NCI-H524 treated with DMSO at 0.1 percent for 48 hours (cell line): Measurements from ENCODE around the gene SIM1.

Experiments
- DNase-seq: peaks from one replicate; lab custom pipeline; 2025; lab: John Stamatoyannopoulos, UW

Gene SIM1

DNA sequence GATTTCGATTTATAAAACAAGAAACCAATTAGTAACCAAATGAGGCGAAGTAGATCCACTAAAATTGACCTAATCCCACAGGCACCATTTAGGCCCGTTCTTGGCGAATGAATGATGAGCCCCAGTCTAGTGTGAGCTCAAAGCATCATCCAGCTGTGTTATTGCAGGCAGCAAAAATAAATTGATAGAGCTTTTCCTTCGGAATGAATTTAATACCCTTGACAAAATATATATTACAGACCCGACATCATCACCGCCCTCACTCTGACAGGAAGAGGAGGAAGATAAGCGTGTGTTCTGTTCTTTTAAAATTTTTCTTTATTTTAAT lies 7.8 kb downstream of the SIM1 start:
- no peak for DNase-seq

DNA sequence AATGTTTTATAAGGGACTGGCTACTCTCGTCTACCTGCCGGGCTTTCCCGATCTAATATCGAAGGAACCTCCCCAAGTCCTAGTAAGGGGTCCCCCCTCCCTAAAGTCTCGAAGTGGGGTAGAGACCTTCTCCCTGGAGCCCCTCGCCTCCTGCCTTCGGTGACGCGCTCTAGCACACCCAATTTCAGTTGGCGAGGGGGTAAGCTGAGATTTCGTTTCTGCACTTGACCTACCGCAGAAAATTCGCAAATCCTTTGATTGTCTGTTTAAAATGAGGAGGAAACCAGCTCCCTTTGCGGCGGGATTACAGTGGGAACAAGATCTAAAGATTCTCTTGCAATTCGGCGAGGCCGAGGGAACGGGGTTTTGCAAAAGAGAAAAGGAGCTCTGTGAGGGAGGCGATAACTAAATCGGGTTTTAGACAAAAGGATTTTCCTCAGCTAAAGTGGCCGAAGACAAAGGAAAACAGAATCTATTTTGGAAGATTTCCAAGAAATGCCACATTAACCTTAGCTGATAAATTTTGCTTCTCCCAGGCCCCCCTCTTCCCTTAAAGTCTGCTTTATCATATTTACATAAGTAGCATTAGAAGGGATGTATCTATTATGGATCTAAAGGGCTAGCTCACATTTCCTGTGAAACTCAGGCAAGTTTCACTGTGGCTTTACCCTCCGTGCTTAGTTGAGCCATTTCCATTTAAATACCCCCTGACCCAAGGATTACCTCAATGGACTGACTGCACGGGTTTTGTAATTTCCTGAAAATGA lies 8.4 kb downstream of the SIM1 start:
- DNase-seq, result no peak

DNA sequence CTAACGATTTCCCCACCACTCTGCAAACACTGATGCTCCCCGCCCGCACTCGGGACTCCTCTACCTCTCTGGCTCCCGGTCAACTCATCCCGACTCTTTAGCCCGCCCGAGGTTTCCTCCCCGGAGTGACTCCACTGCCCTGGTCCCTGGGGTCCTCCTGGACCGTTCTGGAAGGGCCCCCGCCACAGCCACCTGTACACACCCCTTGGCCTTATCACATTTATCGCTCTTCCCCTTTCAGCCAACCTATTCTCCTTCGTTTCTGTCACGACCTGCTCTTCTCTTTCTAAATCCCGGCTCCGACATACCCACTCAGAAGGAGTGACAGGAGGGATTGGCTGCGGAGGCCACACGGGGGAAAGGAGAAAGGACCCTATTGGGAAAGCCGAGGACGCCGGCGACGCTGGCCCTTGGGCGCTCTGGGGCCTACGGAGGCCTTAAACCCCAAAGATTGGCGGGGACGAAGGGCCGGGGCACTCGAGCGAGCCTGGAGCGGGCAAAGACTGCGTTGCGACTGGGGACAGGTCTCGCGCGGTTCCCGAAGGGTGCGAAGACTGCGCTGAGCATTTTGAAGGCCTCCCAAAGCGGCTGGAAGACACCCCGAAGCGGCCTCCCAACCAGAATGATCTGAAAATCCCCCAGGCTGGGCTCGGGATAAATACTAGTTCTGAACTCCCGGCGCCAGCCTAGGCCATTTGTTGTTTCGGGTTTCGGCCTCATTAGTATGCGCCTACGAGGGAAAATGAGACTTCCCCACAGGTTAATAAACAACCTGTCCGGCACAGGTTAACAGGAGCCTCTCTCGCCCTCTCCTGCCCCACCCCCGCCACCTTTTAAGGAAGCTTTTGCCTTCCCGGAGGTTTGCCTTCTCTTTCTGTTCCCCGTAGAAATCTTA lies 9.2 kb downstream of the SIM1 start:
- DNase-seq, result no peak

DNA sequence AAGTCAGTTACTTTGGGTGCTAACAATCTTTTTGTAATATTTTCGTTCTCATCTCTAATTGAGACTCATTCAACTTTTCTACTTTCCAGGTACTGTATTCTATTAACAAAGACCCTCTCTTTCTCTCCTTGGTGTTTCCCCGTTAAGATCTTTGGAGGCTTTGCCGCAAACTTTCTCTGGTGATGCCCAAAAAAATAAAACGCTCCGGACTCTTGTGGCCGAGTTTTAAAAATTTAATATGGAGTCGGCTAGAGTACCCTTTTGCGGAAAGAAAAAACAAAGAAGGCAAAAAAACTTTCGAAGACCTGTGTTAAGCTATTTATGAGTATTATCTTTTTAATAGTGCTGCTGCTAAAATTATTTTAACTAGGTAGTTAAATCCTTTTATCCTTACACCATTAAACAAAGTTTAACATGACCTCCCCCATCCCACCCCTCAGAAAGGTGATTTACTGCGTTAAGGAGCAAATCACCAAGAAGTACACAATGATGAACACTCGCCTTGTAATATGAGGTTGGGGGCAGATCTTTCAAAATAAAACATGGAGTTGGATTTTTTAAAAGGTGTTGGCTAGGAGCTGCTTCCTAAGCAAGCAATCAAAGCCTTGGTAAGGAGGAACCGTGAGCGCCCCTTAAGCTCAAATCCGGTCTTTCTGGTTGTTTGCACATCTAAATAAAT lies 10.0 kb downstream of the SIM1 start:
- DNase-seq, result no peak

GRCh38 chr6:100453701-100454521 lies 10.8 kb downstream of the SIM1 start:
- no peak for DNase-seq

DNA sequence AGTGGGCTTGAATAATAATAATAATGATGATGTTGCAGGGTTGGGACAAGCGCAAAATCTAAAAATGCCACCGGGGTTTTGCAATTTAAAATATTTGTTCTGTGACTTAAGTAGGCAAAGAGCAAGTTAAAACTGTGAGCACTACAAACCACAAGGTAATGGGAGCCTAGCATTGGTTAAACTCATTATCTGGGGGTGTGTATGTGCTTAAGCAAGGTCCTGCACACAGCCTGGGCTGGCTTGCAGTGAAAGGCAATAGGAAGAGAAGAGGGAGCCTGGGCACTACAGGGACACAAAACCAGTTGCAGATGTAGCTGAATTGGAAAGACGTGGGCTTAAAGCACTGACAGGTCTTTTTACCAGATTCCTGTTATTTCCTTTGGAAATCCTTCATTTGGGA lies 11.7 kb downstream of the SIM1 start:
- DNase-seq, result no peak

GRCh38 chr6:100451577-100451976 lies 13.1 kb downstream of the SIM1 start:
- no peak for DNase-seq

DNA sequence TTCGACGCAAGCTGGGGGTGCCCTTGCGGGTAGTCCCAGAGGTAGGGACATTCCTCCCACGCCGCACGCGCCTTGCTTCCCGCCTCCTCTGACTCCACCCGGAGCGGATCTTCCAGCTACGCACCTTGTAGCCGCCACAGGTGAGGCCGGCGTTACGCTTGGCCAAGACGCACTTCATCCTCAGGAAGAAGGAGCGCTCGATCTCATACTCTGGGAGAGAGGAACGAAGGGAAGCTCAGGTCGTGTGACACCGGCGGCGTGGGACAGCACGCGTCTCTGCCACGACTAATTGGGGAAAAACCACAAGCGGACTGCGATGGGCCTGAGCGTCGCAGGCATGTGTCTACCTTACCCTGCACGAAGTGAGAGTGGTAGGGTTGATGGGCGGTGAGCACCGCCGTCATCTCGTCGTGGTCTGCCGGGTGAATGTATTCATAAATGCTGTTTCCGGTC lies 15.5 kb downstream of the SIM1 start:
- no peak for DNase-seq

DNA sequence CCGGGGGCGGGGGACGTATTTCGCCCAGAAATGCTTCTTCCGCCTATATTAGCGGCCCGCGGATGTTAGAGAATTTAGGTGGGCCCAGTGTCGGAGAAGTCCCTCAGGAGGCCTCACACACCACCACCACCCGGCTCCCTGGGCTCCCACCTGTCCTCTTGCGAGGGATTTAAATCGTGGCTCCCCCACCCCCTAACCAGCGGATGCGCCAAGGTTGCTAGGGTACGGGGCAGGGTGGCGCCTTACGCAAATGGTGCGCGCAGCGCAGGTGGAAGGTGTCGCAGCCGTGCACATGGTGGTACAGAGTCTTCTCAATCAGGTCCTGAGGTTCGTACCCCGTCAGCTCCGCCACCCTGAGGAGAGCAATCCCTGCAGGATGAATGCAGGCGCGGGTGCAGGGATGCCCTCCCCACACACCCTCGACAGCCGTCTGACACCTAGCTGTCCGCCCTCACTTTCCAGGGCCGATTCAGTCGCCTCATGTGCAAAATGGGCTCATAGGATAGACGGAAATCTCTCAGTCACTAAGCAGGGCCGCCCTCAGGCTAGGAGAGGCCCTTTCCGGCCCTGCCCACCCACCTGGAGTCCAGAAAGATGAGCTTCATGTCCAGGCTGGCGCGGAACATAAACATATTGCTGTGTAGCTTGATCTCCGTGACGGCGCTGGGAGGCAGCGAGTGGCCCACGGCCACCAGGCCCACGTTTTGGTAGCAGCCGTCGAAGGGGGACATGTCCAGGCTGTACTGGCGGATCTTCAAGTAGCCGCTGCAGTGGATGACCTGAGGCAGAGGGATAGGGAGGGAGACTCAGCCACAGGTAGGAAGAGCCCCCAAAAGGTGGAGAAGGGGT lies 16.6 kb downstream of the SIM1 start:
- no peak for DNase-seq

GRCh38 chr6:100447081-100447899 lies 17.4 kb downstream of the SIM1 start:
- DNase-seq, result no peak

DNA sequence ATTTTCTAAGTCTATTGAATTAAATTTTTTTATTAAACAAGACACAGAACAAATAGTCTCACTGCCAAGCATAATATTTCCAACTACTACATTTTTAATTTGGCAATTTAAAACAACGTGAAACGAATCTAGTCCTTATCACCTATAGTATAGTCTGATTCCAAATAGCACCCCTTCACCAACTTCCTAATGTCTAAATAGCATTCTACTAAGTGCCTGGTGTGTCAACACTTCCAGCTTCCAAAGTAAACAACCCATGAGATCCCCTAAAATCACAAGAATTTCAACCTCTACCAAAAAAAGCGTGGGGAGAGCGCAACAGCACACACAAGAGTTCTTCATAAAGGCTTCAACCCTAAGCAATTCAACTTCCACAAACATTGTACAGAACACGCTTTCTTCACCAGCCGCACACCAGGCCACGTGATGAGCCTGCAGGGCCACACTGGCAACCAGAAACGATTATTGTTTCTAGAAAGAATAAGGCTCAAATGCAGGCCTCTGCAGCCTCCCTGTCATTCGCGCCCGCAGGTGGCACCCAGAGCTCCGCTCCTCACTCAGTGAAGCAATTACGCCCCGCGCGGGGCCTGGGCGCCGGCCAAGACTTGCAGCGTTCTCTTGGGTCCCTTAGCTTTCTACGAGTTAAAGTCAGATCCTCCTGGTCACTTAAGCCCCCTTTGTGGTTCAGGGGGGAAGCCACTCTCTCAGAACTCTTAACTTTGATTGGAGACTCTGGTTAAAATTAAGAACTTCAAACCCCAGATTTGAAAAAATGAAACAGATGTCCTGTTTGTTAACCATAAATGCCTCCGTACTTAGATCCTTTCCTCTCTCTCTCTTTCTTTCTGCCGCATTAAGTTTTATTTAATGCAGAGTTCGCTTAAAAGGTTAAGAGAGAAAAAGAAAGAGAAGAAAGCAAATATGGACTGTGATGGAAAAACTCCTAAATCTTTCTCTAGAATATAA lies 18.3 kb downstream of the SIM1 start:
- DNase-seq, result no peak

DNA sequence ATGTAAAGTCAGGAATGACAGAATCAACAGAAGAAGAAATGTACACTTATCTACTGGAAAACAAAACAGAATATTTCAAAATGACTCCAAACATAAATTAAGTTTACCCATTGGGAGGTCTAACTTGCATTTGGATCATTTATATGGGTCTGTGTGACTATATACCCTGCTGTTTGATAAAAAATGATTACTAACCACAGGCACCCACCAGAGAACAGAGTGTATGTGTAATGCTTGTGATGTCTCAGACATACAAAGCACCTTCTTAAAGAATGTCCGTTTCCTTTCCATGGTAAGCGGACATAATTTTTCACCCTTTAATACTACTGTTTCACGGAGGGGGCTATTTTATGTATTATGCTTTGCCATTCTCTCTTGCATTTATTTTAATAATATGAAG lies 19.2 kb downstream of the SIM1 start:
- no peak for DNase-seq

DNA sequence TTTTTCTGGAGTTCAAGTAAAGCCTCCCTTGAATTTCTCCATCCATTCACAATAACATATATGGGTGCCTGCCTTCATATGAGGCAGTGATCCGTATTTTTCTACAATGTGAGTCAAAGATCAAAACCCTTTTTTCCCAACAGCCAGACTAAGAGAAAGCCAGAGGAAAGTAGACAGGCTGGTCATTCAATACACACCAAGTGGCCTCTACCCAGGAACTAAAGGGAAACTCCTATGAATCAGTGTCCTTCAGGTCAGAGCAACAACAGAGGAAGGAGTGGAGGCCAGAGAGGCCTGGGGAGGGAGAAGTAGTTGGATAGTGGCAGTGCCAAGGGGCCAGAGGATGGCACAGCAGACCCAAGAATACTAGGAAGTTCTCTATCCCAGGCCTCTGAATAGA lies 23.8 kb downstream of the SIM1 start:
- DNase-seq, result no peak

GRCh38 chr6:100435299-100435698 lies 29.4 kb downstream of the SIM1 start:
- DNase-seq, result no peak

- no peak for DNase-seq
These were observed 30.8 kb downstream of the SIM1 start for GRCh38 chr6:100433726-100434435.

DNA sequence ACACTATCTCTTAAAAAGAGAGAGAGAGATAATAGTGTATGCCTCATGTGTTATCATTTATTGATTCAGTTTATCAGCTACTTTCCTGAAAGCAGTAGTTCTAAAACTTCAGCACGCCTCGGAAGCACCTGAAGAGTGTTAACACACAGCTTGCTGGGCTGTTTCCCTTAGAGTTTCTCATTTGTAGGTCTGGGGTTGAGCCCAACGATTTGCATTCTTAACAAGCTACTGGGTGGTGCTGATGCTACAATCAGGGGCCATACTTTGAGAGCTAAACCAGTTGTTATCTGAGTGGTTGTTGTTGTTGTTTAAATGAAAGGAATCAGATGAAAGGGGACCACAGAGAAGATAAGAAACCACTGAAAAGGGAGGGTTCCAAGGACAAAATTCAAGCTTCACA lies 32.6 kb downstream of the SIM1 start:
- no peak for DNase-seq

GRCh38 chr6:100430962-100431361 lies 33.8 kb downstream of the SIM1 start:
- DNase-seq, result no peak

- no peak for DNase-seq
These were observed 37.3 kb downstream of the SIM1 start for GRCh38 chr6:100427452-100427851.
